HG03280 (cell line): ENCODE measurements around the gene SPTBN5.
"Not testable (repeated sequence)": the region's sequence is repeated elsewhere in the genome, so short reads cannot be mapped to it uniquely, and the experiment has no call there.

ENCODE experiments used
- ATAC-seq: cut with Tn5 transposase; IDR thresholded peaks from one replicate; pipeline ENCODE4 v1.9.1; 2021; ENCODE audit warnings: mild to moderate bottlenecking, moderate library complexity; ENCODE audit not compliant: unreplicated experiment

The SPTBN5 gene

GRCh38 chr15:41849204-41849603 is 44.6 kb downstream of the SPTBN5 start:
- no peak for ATAC-seq

DNA sequence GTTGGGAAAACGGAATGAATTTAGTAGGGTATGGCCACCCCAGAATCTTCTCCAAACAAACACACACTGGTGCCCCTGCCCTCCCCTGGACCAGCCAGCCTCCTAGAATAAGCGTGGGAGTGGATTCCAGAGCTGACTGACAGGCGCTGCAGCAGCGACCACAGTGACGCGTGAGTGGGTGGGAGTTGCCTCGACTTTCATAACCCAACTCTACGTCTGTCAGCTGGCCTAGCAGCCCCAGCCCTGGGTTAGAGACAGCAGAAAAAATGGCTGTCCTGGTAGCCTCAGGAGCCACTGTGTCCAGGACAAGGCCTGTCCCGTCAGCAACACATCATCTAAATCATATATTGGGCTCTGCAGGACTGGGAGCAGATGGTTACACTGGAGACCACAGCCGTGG is 45.2 kb downstream of the SPTBN5 start:
- ATAC-seq: no peak

GRCh38 chr15:41847981-41848380 is 45.9 kb downstream of the SPTBN5 start:
- ATAC-seq: no peak

DNA sequence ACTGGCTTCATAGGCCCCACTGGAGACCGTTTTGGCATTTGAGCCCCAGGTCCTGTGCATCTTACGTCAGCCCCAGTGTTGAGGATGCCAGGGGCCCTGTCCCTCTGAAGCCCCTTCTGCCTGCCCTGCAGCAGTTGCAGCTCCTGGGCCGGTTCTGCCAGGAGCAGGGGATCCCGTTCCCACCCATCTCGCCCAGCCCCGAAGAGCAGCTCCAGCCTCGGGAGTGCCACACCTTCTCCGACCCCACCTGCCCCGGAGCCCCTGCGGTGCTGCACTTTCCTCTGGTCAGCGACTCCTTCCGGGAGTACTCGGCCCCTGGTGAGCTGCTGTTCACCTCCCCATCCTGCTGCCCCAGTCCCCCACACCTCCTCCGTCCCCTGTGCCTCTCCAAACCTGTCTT is 46.6 kb downstream of the SPTBN5 start:
- ATAC-seq: no peak

DNA sequence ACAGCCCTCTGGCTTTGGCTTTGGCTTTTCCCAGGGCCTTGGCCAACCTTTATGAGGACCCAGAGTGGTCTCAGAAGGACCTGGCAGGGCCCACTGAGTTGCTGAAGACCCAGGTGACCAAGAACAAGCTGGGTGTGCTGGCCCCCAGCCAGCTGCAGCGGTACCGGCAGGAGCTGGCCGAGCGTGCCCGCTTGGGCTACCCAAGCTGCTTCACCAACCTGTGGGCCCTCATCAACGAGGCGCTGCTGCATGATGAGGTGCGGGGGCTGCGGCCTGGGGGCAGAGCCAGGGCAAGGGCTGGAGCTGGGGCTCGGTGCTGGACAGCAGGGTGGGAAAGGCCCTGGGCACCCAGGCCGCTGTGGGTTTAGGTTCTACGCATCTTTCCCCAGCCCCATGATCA is 49.0 kb downstream of the SPTBN5 start:
- no peak for ATAC-seq

DNA sequence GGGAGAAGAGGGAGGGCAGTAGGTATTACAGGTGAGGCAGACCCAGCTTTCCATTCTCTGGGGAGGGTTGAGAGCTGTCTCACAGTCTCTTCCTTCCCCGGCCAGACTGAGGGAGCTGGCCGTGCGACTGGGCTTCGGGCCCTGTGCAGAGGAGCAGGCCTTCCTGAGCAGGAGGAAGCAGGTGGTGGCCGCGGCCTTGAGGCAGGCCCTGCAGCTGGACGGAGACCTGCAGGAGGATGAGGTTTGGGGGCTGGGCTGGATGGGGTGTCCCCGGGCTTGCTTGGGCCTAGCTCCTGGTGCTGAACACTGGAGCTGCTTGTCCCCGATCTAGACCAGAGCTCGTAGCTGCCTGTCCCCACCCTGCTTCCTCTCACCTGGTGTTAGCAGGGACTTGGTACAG is 50.3 kb downstream of the SPTBN5 start:
- ATAC-seq: no peak

DNA sequence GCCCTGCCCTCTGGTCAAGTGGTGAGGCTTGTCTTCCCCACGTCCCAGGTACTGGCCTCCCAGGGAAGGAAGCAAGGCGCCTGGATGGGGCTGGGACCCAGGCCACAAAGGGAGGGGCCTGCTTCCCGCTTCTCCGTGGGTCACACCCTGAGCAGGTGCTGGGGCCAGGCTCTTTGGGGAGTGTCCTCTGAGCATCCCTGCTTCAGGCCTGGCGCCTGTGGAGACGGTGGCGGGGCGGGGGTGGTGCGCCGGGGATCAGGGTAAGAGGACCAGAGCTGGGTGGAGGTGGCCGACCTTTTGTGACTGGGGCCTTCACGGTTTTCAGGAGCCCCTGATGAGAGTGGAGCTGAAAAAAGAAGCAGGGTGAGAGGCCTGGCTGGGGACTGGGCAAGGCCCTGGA is 51.6 kb downstream of the SPTBN5 start:
- ATAC-seq: no peak

DNA sequence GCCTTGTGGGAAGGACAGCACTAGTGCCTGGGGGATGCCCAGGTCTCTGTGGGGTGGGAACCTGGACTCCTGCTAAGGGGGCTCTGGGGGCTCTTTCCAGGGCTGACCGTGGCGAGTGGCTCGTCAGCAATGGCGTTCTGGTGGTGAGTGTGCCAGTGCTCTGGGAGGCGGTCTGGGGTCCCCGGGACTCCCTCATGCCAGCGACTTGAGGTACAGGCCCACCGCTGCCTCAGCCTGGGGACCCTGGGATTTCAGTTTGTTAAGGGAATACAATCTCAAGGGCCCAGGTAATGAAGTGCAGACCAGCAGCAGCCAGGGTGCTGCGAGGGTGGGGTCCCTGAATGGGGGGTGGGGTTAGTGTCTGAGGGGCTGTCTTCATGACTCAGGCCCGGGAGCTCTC is 52.7 kb downstream of the SPTBN5 start:
- no peak for ATAC-seq

GRCh38 chr15:41840673-41841072 is 53.2 kb downstream of the SPTBN5 start:
- no peak for ATAC-seq

GRCh38 chr15:41839781-41840491 is 53.9 kb downstream of the SPTBN5 start:
- ATAC-seq: no peak

DNA sequence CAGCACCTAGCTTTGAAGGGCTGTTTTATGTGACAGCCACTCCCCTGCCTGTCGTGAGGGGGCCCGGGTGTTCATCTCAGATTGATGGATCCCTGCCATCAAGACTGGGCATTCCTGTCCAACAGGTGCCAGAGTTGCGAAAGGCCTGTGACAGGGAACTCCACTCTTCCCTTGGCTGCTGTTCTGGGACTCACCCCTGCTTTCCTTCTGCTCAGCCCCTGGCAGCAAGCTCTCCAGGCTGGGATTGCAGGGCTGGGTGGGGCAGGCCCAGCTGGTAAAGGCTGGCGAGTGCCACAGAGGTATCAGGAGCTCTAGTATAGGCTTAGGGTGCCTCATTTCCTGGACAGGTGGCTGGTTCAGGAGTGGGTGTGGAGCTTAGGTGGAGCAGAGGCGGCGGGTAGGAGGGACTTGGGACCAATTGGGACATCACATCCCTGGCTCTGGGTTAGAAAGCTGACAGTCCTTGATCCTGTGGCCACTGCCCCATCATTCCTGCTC is 55.4 kb downstream of the SPTBN5 start, which contains the start of gene PLA2G4B:
Gene PLA2G4B (plus strand): TSS at position 448 of the 498 bp plus-strand sequence. CDS start 67 bp downstream, outside the sequence.
- no peak for ATAC-seq

GRCh38 chr15:41836713-41837454 is 57.0 kb downstream of the SPTBN5 start:
- ATAC-seq: no peak

DNA sequence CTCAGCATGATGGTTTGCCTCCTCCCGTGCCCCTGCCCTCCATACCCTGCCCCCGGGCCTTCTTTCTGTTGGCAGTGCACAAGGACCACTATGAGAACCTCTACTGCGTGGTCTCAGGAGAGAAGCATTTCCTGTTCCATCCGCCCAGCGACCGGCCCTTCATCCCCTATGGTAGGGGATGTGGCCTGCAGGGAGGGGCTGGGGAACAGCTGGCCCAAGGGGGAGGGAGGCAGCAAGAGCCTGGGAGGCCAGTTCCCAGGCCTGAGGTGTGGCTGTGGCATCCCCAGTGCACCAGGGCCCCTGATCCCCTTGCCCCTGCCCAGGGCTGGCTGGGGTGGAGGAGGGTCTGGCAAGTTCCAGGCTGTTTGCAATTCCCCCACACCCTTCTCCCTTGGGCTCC is 57.8 kb downstream of the SPTBN5 start:
- no peak for ATAC-seq

DNA sequence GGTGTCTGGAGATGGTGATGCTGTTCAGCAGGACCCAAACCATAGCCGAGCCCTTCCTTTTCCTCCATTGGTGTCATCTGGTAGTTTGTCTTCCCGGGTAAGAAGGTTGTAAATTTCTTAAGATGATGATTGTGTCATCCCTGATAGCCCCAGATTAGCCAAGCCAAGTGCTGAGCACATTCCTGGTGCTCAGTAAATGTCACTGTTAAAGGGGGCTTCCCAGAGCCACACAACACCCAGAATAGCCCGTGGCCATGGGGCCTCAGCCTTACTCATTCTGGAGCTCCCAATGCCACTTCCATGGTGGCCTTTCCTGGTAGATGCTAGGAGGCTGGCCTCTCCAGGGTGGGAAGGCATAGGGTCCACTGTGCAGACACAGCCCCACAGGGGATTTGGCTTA is 59.8 kb downstream of the SPTBN5 start:
- no peak for ATAC-seq

- no peak for ATAC-seq
These were observed 61.0 kb downstream of the SPTBN5 start for GRCh38 chr15:41832875-41833274.

DNA sequence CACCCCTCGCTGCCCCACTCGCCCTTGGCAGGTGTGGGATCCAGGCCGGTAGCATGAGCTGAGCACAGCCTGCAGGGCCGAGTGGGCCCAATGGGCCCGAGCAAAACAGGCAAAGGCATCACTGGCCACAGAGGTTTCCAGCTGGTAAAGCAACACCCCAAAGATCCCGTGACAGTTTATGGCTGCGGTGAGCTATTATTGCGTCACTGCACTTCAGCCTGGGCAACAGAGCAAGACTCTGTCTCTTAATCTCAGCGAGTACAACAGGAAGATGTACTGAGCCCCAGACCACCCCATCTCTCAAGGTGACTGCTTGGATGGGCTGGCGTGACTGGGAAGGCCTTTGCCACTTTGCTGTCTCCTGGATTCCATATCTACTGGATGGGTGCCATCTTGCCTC is 61.6 kb downstream of the SPTBN5 start:
- ATAC-seq: no peak

- not testable (repeated sequence) for ATAC-seq
These were observed 62.6 kb downstream of the SPTBN5 start for GRCh38 chr15:41831291-41831690.

DNA sequence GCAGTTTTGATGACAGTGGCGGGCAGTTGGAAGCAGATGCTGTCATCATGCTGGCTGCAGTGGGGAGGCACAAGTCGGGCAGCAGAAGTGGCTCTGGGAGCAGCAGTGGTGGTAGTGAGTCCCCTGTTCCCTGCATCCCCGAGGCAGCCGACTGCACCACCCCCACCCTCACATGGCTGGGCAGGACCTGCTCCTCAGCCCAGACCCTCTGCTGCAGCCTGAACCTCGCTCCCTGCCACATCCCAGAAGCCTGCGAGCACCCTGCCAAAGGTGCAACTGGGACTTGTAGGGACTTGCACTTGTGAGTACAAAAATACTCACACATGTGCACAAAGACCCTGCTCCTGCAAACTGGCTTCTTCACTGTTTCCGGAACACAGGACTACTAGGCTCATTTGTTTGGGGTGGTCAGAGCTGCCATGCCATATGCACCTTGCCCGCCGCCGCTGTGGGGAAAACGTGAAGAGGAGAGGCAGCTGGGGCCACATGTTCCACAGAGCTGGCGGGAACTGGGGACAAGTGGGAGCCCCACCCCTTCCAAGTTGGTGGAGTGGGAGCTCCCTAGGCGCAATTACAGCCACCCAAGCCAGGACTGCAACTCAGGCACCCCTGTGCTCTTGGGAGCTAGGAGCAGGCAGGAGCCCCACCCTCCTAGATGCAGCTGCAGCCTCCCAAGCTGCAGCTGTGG is 63.8 kb downstream of the SPTBN5 start:
- no peak for ATAC-seq

DNA sequence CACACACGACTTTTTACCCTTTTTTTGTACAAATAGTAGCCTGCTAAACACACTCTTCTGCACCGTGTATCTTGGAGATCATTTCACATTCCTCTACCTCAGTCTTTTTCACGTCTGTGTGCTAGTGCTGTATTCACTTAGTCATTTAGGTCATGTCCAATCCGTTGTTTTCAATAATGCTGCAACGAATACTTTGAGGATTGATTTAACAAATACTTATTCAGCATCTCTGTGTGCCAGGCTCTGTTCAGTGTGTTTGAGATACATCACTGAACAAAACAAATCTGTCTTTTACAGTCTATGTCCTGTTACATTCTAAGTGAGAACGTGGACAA is 65.1 kb downstream of the SPTBN5 start:
- no peak for ATAC-seq

DNA sequence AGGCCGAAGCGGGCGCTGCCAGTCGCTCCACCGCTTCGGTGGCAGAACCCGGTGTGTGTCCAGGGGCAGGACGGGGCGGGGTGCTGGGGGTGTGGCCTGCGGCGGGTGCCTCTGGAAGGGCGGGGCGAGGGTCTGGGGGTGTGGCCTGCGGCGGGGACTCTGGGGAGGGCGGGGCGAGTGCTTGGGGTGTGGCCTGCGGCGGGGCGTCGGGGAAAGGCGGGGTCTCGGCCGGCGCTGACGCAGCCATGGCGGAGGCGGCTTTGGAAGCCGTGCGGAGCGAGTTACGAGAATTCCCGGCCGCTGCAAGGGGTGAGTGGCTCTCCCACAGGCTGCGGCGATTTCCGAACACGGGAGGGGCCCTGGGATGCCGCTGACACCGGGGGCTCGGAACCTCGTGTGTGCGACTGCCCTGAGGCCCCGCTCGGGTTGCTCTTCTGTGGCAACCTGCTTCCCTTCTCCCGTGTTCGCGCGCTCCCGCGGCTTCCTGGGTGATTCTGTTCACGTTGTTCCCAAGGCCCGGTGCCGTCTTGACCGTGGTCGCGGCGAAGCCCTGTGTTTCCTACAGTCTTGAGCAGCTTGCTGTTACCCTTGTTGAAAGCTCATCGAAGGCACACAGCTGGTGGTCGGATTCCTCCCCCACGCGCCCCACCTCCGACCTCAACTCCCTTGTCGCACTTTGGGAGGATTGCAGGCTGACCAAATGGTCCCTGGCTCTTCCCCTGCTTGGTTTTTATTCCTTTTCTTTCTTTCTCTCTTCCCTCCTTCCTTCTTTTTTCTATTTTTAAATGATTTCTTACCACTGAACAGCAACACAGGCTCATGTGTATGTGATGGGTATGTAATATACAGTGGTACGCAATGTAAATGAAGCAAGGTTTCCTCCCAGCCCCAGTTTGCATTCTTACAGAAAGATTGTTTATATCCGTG is 65.7 kb downstream of the SPTBN5 start, which contains the start of gene JMJD7:
Gene JMJD7 (plus strand): TSS at position 213 of the 927 bp plus-strand sequence. CDS start 33 bp downstream, at position 246.
- peak; percentile 71 for ATAC-seq
